WTC11 (cell line): Measurements from ENCODE around the gene MORN5. TPM values are rescaled to one million over a fixed set of nuclear protein-coding genes. Genes with fewer than 3 reads are reported as not detected.

ENCODE experiments used
- ATAC-seq: fragments of 200-7000 bp; cut with Tn5 transposase; 2 replicates; pipeline ENCODE4 v1.10.0; 2021; ENCODE audit warnings: mild to moderate bottlenecking, moderate library complexity
- CTCF ChIA-PET: fragments of 300-600 bp; sonication (Branson Sonifier 250); formaldehyde crosslinking; loops from one replicate; lab custom pipeline; 2021; ENCODE audit warnings: antibody characterized with exemption; lab: Charles Lee
- POLR2A ChIA-PET: fragments of 350-600 bp; sonication (Branson Sonifier 250); formaldehyde crosslinking; loops from one replicate; lab custom pipeline; 2021; ENCODE audit warnings: antibody characterized with exemption; lab: Charles Lee
- DNase-seq: peaks from one replicate; pipeline ENCODE4 v3.0.0; 2021; ENCODE audit warnings: low spot score
- H3K27ac Mint-ChIP-seq: 2 replicates; pipeline ENCODE4 v1.8.0; 2021; ENCODE audit warnings: mixed read lengths
- H3K27me3 Mint-ChIP-seq: 2 replicates; pipeline ENCODE4 v1.8.0; 2021; ENCODE audit warnings: low read depth, mild to moderate bottlenecking, moderate library complexity, mixed read lengths
- H3K36me3 Mint-ChIP-seq: 2 replicates; pipeline ENCODE4 v1.8.0; 2021; ENCODE audit warnings: mixed read lengths
- H3K4me1 Mint-ChIP-seq: 2 replicates; pipeline ENCODE4 v1.8.0; 2022; ENCODE audit warnings: mixed read lengths
- H3K4me3 Mint-ChIP-seq: 2 replicates; pipeline ENCODE4 v1.8.0; 2021; ENCODE audit warnings: mild to moderate bottlenecking, moderate library complexity, mixed read lengths
- H3K9me3 Mint-ChIP-seq: 2 replicates; pipeline ENCODE4 v1.8.0; 2021; ENCODE audit warnings: mixed read lengths
- ATF1 ChIP-seq: sonication (generic); formaldehyde crosslinking; IDR thresholded peaks from 2 replicates; pipeline ENCODE4 v1.8.1; 2023; ENCODE audit warnings: mild to moderate bottlenecking, moderate library complexity, missing genetic modification reagents
- CDX4 ChIP-seq: fragments of 250-450 bp; sonication (Bioruptor Pico); IDR thresholded peaks from 2 replicates; pipeline ENCODE4 v1.9.0; 2021; ENCODE audit warnings: moderate library complexity, mild to moderate bottlenecking, inconsistent platforms, borderline replicate concordance
- ELF4 ChIP-seq: sonication (generic); formaldehyde crosslinking; IDR thresholded peaks from 2 replicates; pipeline ENCODE4 v1.8.1; 2022; ENCODE audit warnings: low read depth, mild to moderate bottlenecking, moderate library complexity, missing genetic modification reagents
- EMX1 ChIP-seq: fragments of 250-450 bp; sonication (Bioruptor Pico); IDR thresholded peaks from 2 replicates; pipeline ENCODE4 v1.8.0; 2021; ENCODE audit warnings: mild to moderate bottlenecking
- FOXJ3 ChIP-seq: sonication (generic); formaldehyde crosslinking; IDR thresholded peaks from 2 replicates; pipeline ENCODE4 v1.9.0; 2021; ENCODE audit warnings: missing genetic modification reagents, mild to moderate bottlenecking, borderline replicate concordance
- FOXK1 ChIP-seq: sonication (generic); formaldehyde crosslinking; IDR thresholded peaks from 2 replicates; pipeline ENCODE4 v1.8.0; 2022; ENCODE audit warnings: mild to moderate bottlenecking, moderate library complexity, missing genetic modification reagents
- GTF2I ChIP-seq: fragments of 250-450 bp; sonication (Bioruptor Pico); conservative IDR thresholded peaks from 2 replicates; pipeline ENCODE4 v1.4.0; 2021; ENCODE audit warnings: mild to moderate bottlenecking
- HMGXB4 ChIP-seq: sonication (generic); formaldehyde crosslinking; IDR thresholded peaks from 2 replicates; pipeline ENCODE4 v1.8.1; 2023; ENCODE audit warnings: mild to moderate bottlenecking, moderate library complexity, missing genetic modification reagents
- KAT7 ChIP-seq: sonication (generic); formaldehyde crosslinking; IDR thresholded peaks from 2 replicates; pipeline ENCODE4 v1.8.1; 2023; ENCODE audit warnings: missing genetic modification reagents, mild to moderate bottlenecking, borderline replicate concordance
- MYBL2 ChIP-seq: sonication (generic); formaldehyde crosslinking; IDR thresholded peaks from 2 replicates; pipeline ENCODE4 v1.8.1; 2023; ENCODE audit warnings: mild to moderate bottlenecking, moderate library complexity, missing genetic modification reagents
- NFYB ChIP-seq: sonication (generic); formaldehyde crosslinking; conservative IDR thresholded peaks from 2 replicates; pipeline ENCODE4 v1.8.0; 2022; ENCODE audit warnings: low read depth, missing genetic modification reagents
- NR1H2 ChIP-seq: sonication (generic); formaldehyde crosslinking; IDR thresholded peaks from 2 replicates; pipeline ENCODE4 v1.9.0; 2021; ENCODE audit warnings: mild to moderate bottlenecking, moderate library complexity, missing genetic modification reagents
- PREB ChIP-seq: sonication (generic); formaldehyde crosslinking; IDR thresholded peaks from 2 replicates; pipeline ENCODE4 v1.8.1; 2022; ENCODE audit warnings: mild to moderate bottlenecking, missing genetic modification reagents, moderate library complexity, borderline replicate concordance
- SOX15 ChIP-seq: fragments of 250-450 bp; sonication (Bioruptor Pico); IDR thresholded peaks from 2 replicates; pipeline ENCODE4 v1.9.0; 2021; ENCODE audit warnings: mild to moderate bottlenecking
- TEAD4 ChIP-seq: sonication (generic); formaldehyde crosslinking; IDR thresholded peaks from 2 replicates; pipeline ENCODE4 v1.8.0; 2022; ENCODE audit warnings: mild to moderate bottlenecking, missing genetic modification reagents
- ZMAT4 ChIP-seq: fragments of 250-450 bp; sonication (Bioruptor Pico); IDR thresholded peaks from 2 replicates; pipeline ENCODE4 v1.9.0; 2021; ENCODE audit warnings: mild to moderate bottlenecking
- ZNF138 ChIP-seq: sonication (generic); formaldehyde crosslinking; conservative IDR thresholded peaks from 2 replicates; pipeline ENCODE4 v1.8.1; 2022; ENCODE audit warnings: mild to moderate bottlenecking, moderate library complexity, missing genetic modification reagents
- ZNF219 ChIP-seq: sonication (generic); formaldehyde crosslinking; IDR thresholded peaks from 2 replicates; pipeline ENCODE4 v1.8.0; 2023; ENCODE audit warnings: missing genetic modification reagents, mild to moderate bottlenecking, borderline replicate concordance
- ZNF396 ChIP-seq: fragments of 250-450 bp; sonication (Bioruptor Pico); IDR thresholded peaks from 2 replicates; pipeline ENCODE4 v1.8.0; 2021; ENCODE audit warnings: mild to moderate bottlenecking, moderate library complexity, borderline replicate concordance
- total RNA-seq: library from RNA; stranded (reverse); gene quantifications from 3 replicates; pipeline ENCODE4 v1.2.3, GENCODE V29; 2021
- TF ChIP-seq, protein P1 (sequence below): sonication (generic); formaldehyde crosslinking; conservative IDR thresholded peaks from 2 replicates; pipeline ENCODE4 v1.8.1; 2022; ENCODE audit warnings: mild to moderate bottlenecking, missing genetic modification reagents
- TF ChIP-seq, protein P2 (sequence below): sonication (generic); formaldehyde crosslinking; IDR thresholded peaks from 2 replicates; pipeline ENCODE4 v1.8.1; 2023; ENCODE audit warnings: mild to moderate bottlenecking, missing genetic modification reagents
- TF ChIP-seq, protein P3 (sequence below): sonication (generic); formaldehyde crosslinking; IDR thresholded peaks from 2 replicates; pipeline ENCODE4 v1.8.1; 2023; ENCODE audit warnings: mild to moderate bottlenecking, missing genetic modification reagents, moderate library complexity

Gene MORN5
- total RNA-seq, 1 experiment from 2014 or later, result not detected

DNA sequence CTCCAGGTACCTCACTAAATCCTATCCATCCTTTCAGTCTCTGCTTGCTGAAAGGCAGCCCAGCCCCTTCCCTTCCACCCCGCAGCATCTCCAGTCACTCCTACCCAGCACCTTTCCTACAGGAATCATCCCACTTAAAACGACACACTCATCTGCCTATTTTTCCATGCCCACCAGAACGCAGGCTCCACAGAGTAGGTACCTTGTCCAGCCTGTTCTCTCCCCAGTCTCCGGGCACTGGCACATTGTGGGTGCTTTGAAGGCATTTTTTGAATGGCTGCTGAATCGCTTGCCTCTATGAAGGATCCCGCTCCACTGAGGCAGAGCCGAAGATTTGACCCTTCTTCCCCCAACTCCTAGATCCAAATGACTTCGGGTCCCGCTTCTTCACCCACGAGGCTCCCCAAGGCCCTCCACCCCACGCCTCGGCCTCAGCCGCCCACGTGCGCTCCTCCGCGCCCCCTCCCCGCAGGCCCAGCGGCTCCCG is 53.4 kb downstream of the MORN5 start (continued):
- TF ChIP-seq, protein P1, sequence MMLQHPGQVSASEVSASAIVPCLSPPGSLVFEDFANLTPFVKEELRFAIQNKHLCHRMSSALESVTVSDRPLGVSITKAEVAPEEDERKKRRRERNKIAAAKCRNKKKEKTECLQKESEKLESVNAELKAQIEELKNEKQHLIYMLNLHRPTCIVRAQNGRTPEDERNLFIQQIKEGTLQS (CRISPR knock-in tag), result no peak; the same call in 1 of the 2 replicates
- TF ChIP-seq FOXJ3 (CRISPR knock-in tag) (no peak), CDX4 (CRISPR knock-in tag) (no peak), NFYB (CRISPR knock-in tag) (no peak), ATF1 (CRISPR knock-in tag) (no peak), SOX15 (CRISPR knock-in tag) (no peak)

GRCh38 chr9:122213589-122214413 is 54.1 kb downstream of the MORN5 start:
- ChIA-PET POLR2A (interaction anchor here (0.6 to 0.9 kb wide), 4 partner anchors 12 to 138 kb away, joined by 3 to 8 read pairs (median 4); partner anchors contain the start of genes MRRF and RBM18), CTCF (interaction anchor here (0.6 to 4.4 kb wide), 18 partner anchors 9 to 954 kb away, joined by 3 to 39 read pairs (median 4); partner anchors contain the start of genes MORN5, MRRF, NDUFA8 and RBM18)
- peaks cover 5% of the 10 kb centered on the region; the same call in 1 of the 2 replicates for H3K36me3 Mint-ChIP-seq
- H3K9me3 Mint-ChIP-seq, result no peaks in the 10 kb centered on the region
- peaks cover 27% of the 10 kb centered on the region for H3K4me1 Mint-ChIP-seq
- H3K27ac Mint-ChIP-seq, result no peak overlapping the region
- ATAC-seq (peak; percentile 94), DNase-seq (peak; percentile 94)
- peak overlapping the region; percentile 70 for H3K4me3 Mint-ChIP-seq
- peaks cover 89% of the 10 kb centered on the region for H3K27me3 Mint-ChIP-seq
- TF ChIP-seq FOXK1 (CRISPR knock-in tag), result peak; percentile 87
- no peak for TF ChIP-seq EMX1 (CRISPR knock-in tag)
- TF ChIP-seq PREB (CRISPR knock-in tag), result no peak
- TF ChIP-seq, protein P1 (CRISPR knock-in tag), result no peak; the same call in 1 of the 2 replicates
- no peak for TF ChIP-seq ATF1 (CRISPR knock-in tag)
- no peak for TF ChIP-seq NR1H2 (CRISPR knock-in tag)
- TF ChIP-seq GTF2I (CRISPR knock-in tag), result no peak
- TF ChIP-seq MYBL2 (CRISPR knock-in tag), result peak; percentile 91
- TF ChIP-seq HMGXB4 (CRISPR knock-in tag), result peak; percentile 65; the same call in 1 of the 2 replicates
- 0 out of 2 replicates have a peak, but pooled peaks have one; percentile 62 for TF ChIP-seq ZNF219 (CRISPR knock-in tag)
- TF ChIP-seq ZMAT4 (CRISPR knock-in tag), result no peak
- TF ChIP-seq, protein P2, sequence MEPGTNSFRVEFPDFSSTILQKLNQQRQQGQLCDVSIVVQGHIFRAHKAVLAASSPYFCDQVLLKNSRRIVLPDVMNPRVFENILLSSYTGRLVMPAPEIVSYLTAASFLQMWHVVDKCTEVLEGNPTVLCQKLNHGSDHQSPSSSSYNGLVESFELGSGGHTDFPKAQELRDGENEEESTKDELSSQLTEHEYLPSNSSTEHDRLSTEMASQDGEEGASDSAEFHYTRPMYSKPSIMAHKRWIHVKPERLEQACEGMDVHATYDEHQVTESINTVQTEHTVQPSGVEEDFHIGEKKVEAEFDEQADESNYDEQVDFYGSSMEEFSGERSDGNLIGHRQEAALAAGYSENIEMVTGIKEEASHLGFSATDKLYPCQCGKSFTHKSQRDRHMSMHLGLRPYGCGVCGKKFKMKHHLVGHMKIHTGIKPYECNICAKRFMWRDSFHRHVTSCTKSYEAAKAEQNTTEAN (CRISPR knock-in tag), result peak; percentile 84
- TF ChIP-seq KAT7 (CRISPR knock-in tag), result peak; percentile 97; the same call in 1 of the 2 replicates
- TF ChIP-seq, protein P3, sequence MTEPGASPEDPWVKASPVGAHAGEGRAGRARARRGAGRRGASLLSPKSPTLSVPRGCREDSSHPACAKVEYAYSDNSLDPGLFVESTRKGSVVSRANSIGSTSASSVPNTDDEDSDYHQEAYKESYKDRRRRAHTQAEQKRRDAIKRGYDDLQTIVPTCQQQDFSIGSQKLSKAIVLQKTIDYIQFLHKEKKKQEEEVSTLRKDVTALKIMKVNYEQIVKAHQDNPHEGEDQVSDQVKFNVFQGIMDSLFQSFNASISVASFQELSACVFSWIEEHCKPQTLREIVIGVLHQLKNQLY, result 0 out of 2 replicates have a peak, but pooled peaks have one; percentile 65
- TF ChIP-seq TEAD4 (CRISPR knock-in tag), result 0 out of 2 replicates have a peak, but pooled peaks have one; percentile 12
- TF ChIP-seq ELF4, result peak; percentile 88; the same call in 1 of the 2 replicates
- TF ChIP-seq NFYB (CRISPR knock-in tag), result peak; percentile 45; the same call in 1 of the 2 replicates
- TF ChIP-seq ZNF396 (CRISPR knock-in tag), result no peak
- TF ChIP-seq ZNF138 (CRISPR knock-in tag), result no peak
